T1000 (cell line): ENCODE measurements around the gene TCF21.
"Not testable (repeated sequence)": the region's sequence is repeated elsewhere in the genome, so short reads cannot be mapped to it uniquely, and the experiment has no call there.

Experiments
- DNase-seq: peaks from one replicate; lab custom pipeline; 2025; ENCODE audit warnings: mixed read lengths; lab: John Stamatoyannopoulos, UW

Gene TCF21

DNA sequence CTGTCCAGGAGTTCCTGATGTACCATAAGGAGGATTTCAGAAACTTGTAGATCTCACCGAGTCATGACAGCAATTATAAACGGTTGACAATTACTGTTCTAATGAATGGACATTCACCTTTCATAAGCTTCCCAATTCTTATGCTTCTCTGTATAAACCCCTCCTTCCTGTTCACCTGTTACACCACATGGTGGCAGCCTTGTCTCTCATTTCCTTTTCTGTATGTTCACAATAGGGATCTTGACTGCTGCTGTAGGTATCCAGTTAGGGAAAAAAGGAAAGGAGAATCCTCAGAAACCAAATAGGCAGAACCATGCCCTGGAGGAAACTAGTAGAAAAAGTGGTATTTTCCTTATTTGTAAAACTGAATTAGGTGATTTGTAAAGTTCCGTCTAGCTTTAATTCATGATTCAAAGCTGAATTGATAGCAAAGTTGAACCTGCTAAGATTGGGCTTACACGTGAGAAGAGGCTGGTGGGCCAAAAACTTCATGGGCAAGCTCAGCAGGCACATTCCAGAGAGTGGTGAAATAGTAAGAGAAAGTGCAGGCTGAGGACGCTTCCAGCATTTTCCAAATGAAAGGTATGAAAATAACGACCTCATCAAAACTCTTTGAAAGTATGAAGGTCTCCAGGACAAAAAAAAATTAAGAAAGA lies 35.2 kb downstream of the TCF21 start:
- DNase-seq, result peak; percentile 31

DNA sequence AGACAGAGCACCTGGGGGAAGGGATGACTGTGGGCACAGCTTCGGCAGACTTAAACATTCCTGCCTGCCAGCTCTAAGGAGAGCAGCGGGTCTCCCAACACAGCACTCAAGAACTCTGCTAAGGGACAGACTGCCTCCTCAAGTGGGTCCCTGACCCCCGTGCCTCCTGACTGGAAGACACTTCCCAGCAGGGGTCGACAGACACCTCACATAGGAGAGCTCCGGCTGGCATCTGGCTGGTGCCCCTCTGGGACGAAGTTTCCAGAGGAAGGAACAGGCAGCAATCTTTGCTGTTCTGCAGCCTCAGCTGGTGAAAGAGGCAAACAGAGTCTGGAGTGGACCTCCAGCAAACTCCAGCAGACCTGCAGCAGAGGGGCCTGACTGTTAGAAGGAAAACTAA lies 42.3 kb downstream of the TCF21 start:
- DNase-seq, result not testable (repeated sequence)

- DNase-seq, result not testable (repeated sequence)
Observed at GRCh38 chr6:133936352-133936751, 47.4 kb downstream of the TCF21 start.

DNA sequence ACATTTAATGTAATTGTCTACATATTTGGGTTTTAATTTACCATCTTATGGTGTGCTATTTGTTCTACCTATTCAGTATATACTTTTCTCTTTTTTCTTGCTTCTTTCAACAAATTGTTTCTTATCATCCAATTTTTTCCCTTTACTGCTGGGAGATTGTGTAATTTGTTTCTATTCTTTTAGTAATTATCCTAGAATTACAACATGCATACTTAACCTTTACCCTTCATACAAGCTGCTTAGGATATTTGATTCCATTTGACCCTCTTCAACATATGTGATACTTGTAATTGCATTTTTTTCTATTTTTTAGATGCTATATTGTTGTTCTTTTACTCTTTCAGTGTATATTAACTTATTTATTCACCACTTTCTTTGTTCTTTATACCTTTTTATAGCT lies 49.0 kb downstream of the TCF21 start:
- no peak for DNase-seq

DNA sequence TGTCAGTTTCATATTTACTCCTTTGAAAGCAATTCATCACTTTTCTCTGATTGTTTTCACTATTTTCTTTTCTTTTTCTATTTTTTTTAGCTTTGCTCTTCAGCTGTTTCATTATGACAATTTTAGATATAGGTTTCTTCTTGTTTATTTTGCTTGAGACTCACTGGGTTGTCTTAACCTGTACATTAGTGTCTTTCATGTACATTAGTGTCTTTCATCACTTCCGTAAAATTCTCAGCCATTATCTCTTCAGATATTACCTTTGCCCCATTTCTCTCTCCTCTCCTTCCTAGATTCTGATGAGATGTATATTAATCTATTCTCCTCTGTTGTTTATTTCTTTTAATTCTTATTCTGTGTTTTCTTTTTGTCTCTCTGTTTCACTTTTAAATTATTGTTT lies 49.6 kb downstream of the TCF21 start:
- DNase-seq, result no peak

DNA sequence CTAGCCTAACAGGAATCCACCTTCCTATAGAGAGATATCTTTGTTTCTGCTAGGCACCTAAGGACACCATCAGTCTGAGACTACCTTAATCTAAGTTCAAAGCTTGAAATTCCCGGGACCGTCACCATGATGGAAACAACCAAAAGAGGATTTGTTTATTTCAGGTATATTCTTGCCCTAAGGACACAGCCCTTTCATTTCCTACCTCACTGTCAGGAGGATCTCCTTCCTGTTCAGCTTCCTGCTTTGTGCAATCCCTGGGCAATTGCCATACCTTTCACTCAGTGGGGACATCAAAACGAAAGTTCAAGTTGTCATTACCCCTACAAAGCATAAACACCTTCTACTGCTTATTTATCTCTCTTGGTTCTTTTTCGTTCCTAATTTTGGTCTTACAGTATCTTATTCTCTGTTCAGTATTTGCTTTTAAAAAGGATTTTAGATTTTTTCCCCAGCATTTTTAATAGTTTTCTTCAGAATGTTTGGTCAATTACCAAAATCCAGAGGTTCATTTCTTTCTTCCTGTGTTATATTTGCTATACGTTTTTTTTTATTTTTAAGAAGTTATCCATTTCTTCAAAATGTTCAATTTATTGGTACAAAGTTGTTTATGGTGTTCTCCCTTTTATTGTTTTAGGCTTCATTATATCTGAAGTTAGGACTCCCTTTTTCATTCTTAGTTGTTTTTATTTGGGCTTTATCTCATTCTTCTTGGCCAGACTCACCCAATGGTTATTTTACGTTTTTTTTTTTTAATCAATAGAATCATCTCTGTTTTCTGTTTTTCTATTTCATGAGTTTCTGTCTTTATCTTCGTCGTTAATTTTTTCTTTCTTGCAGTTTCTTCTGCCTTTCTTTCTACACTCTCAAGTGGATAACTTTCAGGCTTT lies 51.1 kb downstream of the TCF21 start:
- DNase-seq, result no peak
